ENCODE measurements around the gene TDRD1. TPM values are rescaled to one million over a fixed set of nuclear protein-coding genes. Genes with fewer than 3 reads are reported as not detected.
A peak's percentile ranks its signal among the peaks of the same experiment; 100 is the strongest.

TDRD1 gene
- total RNA-seq, 1 donor from 2014 or later: not detected

DNA sequence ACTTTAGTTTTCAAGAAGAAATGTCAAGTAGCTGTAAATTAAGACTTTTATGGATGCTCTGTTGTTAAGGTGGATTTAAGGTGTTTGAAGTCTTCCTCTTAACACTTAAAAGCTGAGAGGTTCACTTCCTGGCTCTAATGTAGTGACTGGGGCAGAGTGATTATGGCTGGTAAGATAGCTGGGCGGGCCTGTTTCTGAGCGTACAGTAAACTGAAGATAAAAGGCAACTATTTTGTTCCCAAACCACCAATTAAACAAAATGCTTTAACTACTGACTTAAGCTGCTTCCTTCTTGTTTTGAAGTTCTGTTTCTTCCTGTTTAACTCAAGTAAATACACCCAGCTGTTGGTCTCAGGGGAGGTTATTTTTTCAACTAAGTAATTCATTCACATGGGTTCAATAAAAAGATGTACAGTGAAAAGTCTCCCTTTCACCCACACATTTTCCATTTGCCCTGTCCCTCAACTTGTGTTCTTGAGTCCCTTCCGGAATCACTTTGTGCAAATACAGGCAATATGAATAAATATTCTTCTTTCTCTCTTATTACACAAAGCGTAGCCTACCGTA lies 79.2 kb downstream of the TDRD1 start:
- H3K27me3 ChIP-seq: no peaks in the 10 kb centered on the region
- no peaks in the 10 kb centered on the region for H3K36me3 ChIP-seq
- H3K27ac ChIP-seq: no peak overlapping the region
- DNase-seq (ENCODE audit: extremely low spot score in 2 of 2): no peak
- intact Hi-C loops (cut with DNase I): no loop called here
- TF ChIP-seq POLR2A (IDR thresholded peaks at IDR 0.05): no peak
- TF ChIP-seq, protein P1, sequence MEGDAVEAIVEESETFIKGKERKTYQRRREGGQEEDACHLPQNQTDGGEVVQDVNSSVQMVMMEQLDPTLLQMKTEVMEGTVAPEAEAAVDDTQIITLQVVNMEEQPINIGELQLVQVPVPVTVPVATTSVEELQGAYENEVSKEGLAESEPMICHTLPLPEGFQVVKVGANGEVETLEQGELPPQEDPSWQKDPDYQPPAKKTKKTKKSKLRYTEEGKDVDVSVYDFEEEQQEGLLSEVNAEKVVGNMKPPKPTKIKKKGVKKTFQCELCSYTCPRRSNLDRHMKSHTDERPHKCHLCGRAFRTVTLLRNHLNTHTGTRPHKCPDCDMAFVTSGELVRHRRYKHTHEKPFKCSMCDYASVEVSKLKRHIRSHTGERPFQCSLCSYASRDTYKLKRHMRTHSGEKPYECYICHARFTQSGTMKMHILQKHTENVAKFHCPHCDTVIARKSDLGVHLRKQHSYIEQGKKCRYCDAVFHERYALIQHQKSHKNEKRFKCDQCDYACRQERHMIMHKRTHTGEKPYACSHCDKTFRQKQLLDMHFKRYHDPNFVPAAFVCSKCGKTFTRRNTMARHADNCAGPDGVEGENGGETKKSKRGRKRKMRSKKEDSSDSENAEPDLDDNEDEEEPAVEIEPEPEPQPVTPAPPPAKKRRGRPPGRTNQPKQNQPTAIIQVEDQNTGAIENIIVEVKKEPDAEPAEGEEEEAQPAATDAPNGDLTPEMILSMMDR (IDR thresholded peaks at IDR 0.05): no peak
- no peak for TF ChIP-seq POLR2AphosphoS5 (IDR thresholded peaks at IDR 0.05; ENCODE audit: insufficient read depth in 1 of 2, low read depth in 1 of 2)
- H3K4me1 ChIP-seq: peaks cover 12% of the 10 kb centered on the region
- no peak overlapping the region for H3K4me3 ChIP-seq
- no peaks in the 10 kb centered on the region for H3K9me3 ChIP-seq

DNA sequence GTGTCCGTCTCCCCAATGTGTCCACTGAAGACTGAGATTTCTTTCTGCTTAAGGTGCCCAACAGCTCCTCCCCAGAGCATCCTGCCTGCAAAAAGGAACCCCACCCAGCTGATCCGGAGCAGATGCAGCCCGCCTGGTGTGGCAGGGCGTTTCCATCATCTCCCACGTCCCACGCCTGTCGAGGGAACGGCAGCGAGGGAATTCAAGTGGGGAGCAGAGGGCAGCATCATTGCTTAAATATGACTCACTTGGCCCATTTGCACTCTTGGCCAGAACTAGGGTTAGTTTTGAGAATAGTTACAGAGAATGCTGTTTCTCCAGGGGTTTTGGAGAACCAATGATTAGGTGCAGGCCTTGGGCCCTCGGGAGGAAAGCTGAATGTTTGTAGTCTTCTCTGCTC lies 80.7 kb downstream of the TDRD1 start:
- peak overlapping the region; percentile 20 for H3K27ac ChIP-seq
- intact Hi-C loops (cut with DNase I): no loop called here
- H3K9me3 ChIP-seq: no peaks in the 10 kb centered on the region
- no peaks in the 10 kb centered on the region for H3K27me3 ChIP-seq
- peak in 1 of 2 donors; percentile 60 for TF ChIP-seq POLR2AphosphoS5 (IDR thresholded peaks at IDR 0.05; ENCODE audit: insufficient read depth in 1 of 2, low read depth in 1 of 2)
- TF ChIP-seq, protein P1 (IDR thresholded peaks at IDR 0.05): no peak
- H3K36me3 ChIP-seq: no peaks in the 10 kb centered on the region
- no peak overlapping the region for H3K4me3 ChIP-seq
- peaks cover 12% of the 10 kb centered on the region for H3K4me1 ChIP-seq
- DNase-seq (ENCODE audit: extremely low spot score in 2 of 2): no peak

DNA sequence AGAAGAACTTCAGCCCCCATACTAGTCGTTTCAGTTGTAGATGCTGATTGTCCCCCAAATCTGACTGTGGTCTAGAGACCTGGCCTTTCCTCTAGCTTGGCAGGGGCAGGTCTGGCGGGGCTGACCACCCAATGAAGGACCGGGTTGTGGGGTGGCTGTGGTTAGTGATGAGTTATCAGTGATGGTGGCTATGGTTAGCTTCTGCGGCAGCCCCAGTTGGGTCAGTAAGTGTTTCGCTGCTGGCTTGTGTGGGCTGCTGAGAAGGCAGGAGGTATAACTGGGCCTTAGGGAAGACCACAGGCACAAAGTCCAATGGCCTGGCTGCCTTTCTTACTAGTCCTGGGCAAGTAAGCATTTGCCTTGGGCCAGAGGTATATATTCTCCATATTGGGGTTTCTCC lies 81.2 kb downstream of the TDRD1 start:
- TF ChIP-seq POLR2A (IDR thresholded peaks at IDR 0.05): no peak
- TF ChIP-seq POLR2AphosphoS5 (IDR thresholded peaks at IDR 0.05; ENCODE audit: insufficient read depth in 1 of 2, low read depth in 1 of 2): no peak
- TF ChIP-seq, protein P1 (IDR thresholded peaks at IDR 0.05): no peak
- no peaks in the 10 kb centered on the region for H3K9me3 ChIP-seq
- H3K27ac ChIP-seq: no peak overlapping the region
- intact Hi-C loops (cut with DNase I): no loop called here
- no peaks in the 10 kb centered on the region for H3K27me3 ChIP-seq
- no peaks in the 10 kb centered on the region for H3K36me3 ChIP-seq
- H3K4me1 ChIP-seq: peaks cover 14% of the 10 kb centered on the region
- H3K4me3 ChIP-seq: no peak overlapping the region
- DNase-seq (ENCODE audit: extremely low spot score in 2 of 2): no peak

DNA sequence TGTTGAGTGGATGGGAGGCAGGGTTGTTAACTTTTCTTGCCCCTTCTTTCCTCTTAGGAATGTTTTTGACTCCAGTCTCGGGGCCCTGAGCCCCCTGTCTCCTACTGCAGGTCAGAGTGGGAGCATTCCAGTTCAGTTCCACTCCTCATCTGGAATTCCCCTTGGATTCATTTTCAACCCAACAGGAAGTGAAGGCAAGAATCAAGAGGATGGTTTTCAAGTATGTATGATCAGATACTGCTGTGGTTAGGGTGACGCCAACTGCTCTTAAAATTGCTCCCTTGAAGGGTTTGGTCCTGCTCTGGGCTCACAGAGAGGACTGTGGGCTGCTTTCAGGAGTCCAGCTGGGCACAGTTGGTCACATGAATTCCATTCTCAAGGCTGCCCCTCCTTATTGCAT lies 81.9 kb downstream of the TDRD1 start:
- DNase-seq (ENCODE audit: extremely low spot score in 2 of 2): no peak
- intact Hi-C loops (cut with DNase I): no loop called here
- Histone ChIP-seq H3K36me3 (no peaks in the 10 kb centered on the region), H3K9me3 (no peaks in the 10 kb centered on the region), H3K27ac (no peak overlapping the region), H3K4me1 (peaks cover 18% of the 10 kb centered on the region), H3K27me3 (no peaks in the 10 kb centered on the region), H3K4me3 (no peak overlapping the region)
- TF ChIP-seq POLR2A (IDR thresholded peaks at IDR 0.05) (no peak), POLR2AphosphoS5 (IDR thresholded peaks at IDR 0.05; ENCODE audit: insufficient read depth in 1 of 2, low read depth in 1 of 2) (no peak)
- TF ChIP-seq, protein P1 (IDR thresholded peaks at IDR 0.05): no peak

DNA sequence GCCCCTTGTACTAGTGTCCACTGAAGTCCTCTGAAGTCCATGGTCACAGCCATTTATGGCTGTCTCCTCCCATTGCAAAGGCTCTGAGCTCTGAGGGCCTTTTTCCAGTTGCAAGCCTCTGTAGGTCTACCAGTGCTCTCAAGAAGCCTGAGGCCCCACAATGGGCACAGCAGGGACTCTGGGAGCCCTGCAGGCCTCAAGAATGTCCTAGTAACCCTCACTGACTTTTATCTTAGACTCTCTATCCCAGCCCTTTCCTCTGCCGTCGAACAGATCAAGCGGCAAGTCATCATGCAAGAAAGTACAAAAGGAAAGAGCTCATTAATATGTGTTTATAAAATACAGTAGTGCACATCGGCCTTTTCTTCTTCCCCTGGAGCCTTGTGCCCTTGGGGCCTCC lies 83.3 kb downstream of the TDRD1 start:
- H3K27ac ChIP-seq: no peak overlapping the region
- peaks cover 18% of the 10 kb centered on the region for H3K4me1 ChIP-seq
- H3K36me3 ChIP-seq: no peaks in the 10 kb centered on the region
- no peak for DNase-seq (ENCODE audit: extremely low spot score in 2 of 2)
- TF ChIP-seq POLR2A (IDR thresholded peaks at IDR 0.05): no peak
- TF ChIP-seq, protein P1 (IDR thresholded peaks at IDR 0.05): no peak
- TF ChIP-seq POLR2AphosphoS5 (IDR thresholded peaks at IDR 0.05; ENCODE audit: insufficient read depth in 1 of 2, low read depth in 1 of 2): no peak
- H3K9me3 ChIP-seq: no peaks in the 10 kb centered on the region
- H3K4me3 ChIP-seq: no peak overlapping the region
- H3K27me3 ChIP-seq: no peaks in the 10 kb centered on the region
- intact Hi-C loops (cut with DNase I): no loop called here

All from vagina (tissue), 2 donors.